Chondrocyte (in vitro differentiated cells): ENCODE measurements around the gene SEMA3A. TPM values are rescaled to one million over a fixed set of nuclear protein-coding genes. Genes with fewer than 3 reads are reported as not detected.
A peak's percentile ranks its signal among the peaks of the same experiment; 100 is the strongest.

Experiments
- DNase-seq: peaks from one replicate; pipeline ENCODE4 v3.0.0; 2021; ENCODE audit warnings: mixed read lengths, low spot score
- H3K27ac Mint-ChIP-seq: one replicate; pipeline ENCODE4 v1.8.0; 2021; ENCODE audit warnings: mild to moderate bottlenecking, moderate library complexity, mixed read lengths; ENCODE audit not compliant: unreplicated experiment
- H3K27me3 Mint-ChIP-seq: 2 replicates; pipeline ENCODE4 v1.8.0; 2021; ENCODE audit warnings: low read depth, mixed read lengths
- H3K36me3 Mint-ChIP-seq: 2 replicates; pipeline ENCODE4 v1.8.0; 2021; ENCODE audit warnings: low read depth, mixed read lengths
- H3K4me1 Mint-ChIP-seq: 2 replicates; pipeline ENCODE4 v1.8.0; 2021; ENCODE audit warnings: low read depth, mild to moderate bottlenecking, mixed read lengths
- H3K4me3 Mint-ChIP-seq: one replicate; pipeline ENCODE4 v1.8.0; 2021; ENCODE audit warnings: mild to moderate bottlenecking, moderate library complexity, mixed read lengths; ENCODE audit not compliant: unreplicated experiment
- H3K9me3 Mint-ChIP-seq: 2 replicates; pipeline ENCODE4 v1.8.0; 2021; ENCODE audit warnings: low read depth, mixed read lengths
- total RNA-seq: library from RNA; stranded (reverse); gene quantifications from 3 replicates; pipeline ENCODE4 v1.2.1, GENCODE V29; 2021
- TF ChIP-seq, protein P1 (sequence below): fragments of 200-600 bp; sonication (generic); IDR thresholded peaks from 2 replicates; pipeline ENCODE4 v1.5.0; 2021; ENCODE audit warnings: antibody characterized with exemption, mild to moderate bottlenecking, moderate library complexity

SEMA3A gene
- total RNA-seq, 1 donor from 2014 or later: 0.65 TPM

DNA sequence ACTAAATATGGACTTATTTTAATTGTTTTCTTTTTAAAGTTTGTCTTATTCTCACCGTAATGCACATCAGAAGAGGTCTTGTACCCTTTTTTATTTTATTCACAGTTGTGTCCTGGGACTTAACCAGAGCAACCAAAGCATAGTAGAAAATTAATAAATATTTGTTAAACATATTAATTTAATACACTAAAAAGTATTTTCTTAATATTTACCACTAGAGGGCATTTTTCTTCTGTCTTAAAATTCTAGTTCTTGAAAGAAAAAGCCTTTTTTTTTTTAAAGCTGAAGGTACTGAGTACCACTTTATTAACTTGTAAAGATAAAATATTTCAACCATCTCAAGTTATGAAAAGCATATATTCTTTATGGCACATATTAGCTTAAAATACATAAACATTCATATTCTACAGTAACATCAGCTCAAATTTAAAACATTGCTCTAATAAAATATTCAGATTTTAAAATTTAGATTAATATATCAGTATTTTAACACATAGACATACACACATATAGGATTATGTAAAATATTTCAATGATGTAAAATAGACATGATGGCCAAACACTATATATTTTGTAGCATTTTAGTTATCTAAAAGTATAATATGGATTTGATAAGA, 260.4 kb downstream of the SEMA3A start:
- no peaks in the 10 kb centered on the region for H3K9me3 Mint-ChIP-seq
- H3K4me3 Mint-ChIP-seq: no peak overlapping the region
- H3K4me1 Mint-ChIP-seq: peaks cover 2% of the 10 kb centered on the region
- no peak for DNase-seq
- H3K36me3 Mint-ChIP-seq: no peaks in the 10 kb centered on the region
- H3K27me3 Mint-ChIP-seq: no peaks in the 10 kb centered on the region
- H3K27ac Mint-ChIP-seq: no peak overlapping the region
- TF ChIP-seq, protein P1, sequence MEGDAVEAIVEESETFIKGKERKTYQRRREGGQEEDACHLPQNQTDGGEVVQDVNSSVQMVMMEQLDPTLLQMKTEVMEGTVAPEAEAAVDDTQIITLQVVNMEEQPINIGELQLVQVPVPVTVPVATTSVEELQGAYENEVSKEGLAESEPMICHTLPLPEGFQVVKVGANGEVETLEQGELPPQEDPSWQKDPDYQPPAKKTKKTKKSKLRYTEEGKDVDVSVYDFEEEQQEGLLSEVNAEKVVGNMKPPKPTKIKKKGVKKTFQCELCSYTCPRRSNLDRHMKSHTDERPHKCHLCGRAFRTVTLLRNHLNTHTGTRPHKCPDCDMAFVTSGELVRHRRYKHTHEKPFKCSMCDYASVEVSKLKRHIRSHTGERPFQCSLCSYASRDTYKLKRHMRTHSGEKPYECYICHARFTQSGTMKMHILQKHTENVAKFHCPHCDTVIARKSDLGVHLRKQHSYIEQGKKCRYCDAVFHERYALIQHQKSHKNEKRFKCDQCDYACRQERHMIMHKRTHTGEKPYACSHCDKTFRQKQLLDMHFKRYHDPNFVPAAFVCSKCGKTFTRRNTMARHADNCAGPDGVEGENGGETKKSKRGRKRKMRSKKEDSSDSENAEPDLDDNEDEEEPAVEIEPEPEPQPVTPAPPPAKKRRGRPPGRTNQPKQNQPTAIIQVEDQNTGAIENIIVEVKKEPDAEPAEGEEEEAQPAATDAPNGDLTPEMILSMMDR: peak; percentile 83

DNA sequence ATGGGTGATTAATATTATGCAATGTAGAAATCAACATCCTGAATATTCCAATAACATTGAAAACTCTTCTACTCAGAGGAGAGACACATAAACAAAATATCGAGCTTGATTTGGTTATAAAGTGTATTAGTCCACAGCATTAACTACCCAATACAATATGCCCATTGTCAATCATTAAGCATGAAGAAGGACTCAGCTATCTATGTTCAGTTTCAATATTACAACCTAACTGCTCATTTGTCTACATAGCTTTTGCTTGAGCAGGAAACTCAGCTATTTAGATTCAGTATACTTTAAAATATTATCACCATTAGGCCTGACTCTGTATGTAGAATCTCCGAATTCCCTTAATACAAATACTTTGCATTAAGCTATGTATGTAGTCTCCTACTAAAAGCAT, 262.6 kb downstream of the SEMA3A start:
- no peak for DNase-seq
- peaks cover 2% of the 10 kb centered on the region for H3K4me1 Mint-ChIP-seq
- H3K27ac Mint-ChIP-seq: no peak overlapping the region
- no peaks in the 10 kb centered on the region for H3K9me3 Mint-ChIP-seq
- TF ChIP-seq, protein P1: no peak
- H3K36me3 Mint-ChIP-seq: no peaks in the 10 kb centered on the region
- no peak overlapping the region for H3K4me3 Mint-ChIP-seq
- no peaks in the 10 kb centered on the region for H3K27me3 Mint-ChIP-seq

DNA sequence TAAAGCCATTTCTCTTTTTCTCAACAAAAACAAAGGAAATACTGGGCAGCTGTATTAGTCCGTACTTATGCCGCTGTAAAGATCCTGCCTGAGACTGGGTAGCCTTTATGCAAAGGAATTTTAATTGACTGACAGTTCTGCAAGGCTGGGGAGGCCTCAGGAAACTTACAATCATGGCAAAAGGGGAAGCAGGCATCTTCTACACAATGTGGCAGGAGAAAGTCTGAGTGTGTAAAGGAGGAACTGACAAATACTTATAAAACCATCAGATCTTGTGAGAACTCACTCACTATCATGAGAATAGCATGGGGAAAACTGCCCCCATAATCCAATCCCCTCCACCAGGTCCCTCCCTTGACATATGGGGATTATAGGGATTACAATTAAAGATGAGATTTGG, 264.3 kb downstream of the SEMA3A start:
- no peak overlapping the region for H3K27ac Mint-ChIP-seq
- H3K9me3 Mint-ChIP-seq: no peaks in the 10 kb centered on the region
- H3K36me3 Mint-ChIP-seq: no peaks in the 10 kb centered on the region
- DNase-seq: no peak
- TF ChIP-seq, protein P1: no peak
- no peaks in the 10 kb centered on the region for H3K27me3 Mint-ChIP-seq
- no peak overlapping the region for H3K4me3 Mint-ChIP-seq
- no peaks in the 10 kb centered on the region for H3K4me1 Mint-ChIP-seq

DNA sequence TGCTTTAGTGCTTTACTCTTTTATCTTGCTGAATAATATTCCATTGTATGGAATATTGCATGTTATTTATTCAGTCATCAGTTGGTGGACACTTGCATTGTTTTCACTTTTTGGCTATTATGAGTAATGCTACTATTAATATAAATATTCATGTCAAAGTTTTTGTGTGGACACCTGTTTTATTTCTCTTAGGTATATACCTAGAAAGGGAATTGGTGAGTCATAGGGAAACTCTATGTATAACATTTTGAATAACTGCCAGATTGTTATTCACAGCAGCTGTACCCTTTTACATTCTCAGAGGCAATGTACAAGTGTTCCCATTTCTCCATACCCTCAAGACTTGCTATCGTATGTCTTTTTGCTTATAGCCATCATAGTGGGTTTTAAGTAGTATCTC, 268.7 kb downstream of the SEMA3A start:
- Mint-ChIP-seq H3K4me1 (peaks cover 11% of the 10 kb centered on the region), H3K4me3 (no peak overlapping the region), H3K36me3 (no peaks in the 10 kb centered on the region), H3K9me3 (no peaks in the 10 kb centered on the region), H3K27me3 (no peaks in the 10 kb centered on the region), H3K27ac (no peak overlapping the region)
- no peak for DNase-seq
- TF ChIP-seq, protein P1: no peak

DNA sequence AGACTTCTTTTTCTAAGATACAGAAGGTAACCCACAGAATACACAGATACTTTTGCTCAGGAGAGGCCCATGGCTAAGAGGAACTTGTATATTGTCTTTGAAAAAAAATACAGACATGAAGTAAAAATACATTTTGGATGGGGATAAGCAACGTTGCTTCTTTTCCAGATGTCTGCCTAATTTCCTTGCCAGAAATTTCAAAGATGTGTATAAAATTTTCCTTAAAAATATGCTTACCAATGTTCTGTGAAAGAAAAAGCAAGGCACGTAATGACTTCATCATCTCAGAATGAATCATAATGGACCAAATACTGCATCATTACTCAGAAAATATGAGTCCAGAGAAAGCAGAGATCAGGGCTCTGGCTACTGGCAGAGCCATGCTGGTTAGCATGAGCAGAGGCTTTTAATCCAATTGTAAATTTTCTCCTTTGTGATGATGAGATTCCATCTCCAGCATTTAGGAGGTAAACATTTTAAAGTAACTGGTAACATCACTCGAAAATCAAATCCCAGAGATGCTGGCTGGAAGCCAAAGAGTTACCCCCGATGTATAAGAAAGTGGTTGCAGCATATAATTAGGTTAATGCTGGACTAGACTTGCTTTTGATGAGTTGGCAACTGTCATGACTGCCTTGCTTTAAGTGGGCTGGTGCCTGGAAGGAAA, 272.5 kb downstream of the SEMA3A start:
- H3K27me3 Mint-ChIP-seq: no peaks in the 10 kb centered on the region

More for the DNA sequence above, 272.5 kb downstream of the SEMA3A start:
- Mint-ChIP-seq H3K36me3 (no peaks in the 10 kb centered on the region), H3K27ac (no peak overlapping the region), H3K9me3 (no peaks in the 10 kb centered on the region), H3K4me1 (peaks cover 11% of the 10 kb centered on the region), H3K4me3 (no peak overlapping the region)
- DNase-seq: no peak
- TF ChIP-seq, protein P1: no peak
